Activated CD4-positive, alpha-beta T cell treated with anti-CD3 and anti-CD28 coated beads, Interleukin-2, Interleukin-6, amounts not matched to agents 100 ng/mL and 50 ng/mL, durations not matched to agents 16 hours and 8 hours (primary cell): Measurements from ENCODE around the gene OXT.
"Not testable (repeated sequence)": the region's sequence is repeated elsewhere in the genome, so short reads cannot be mapped to it uniquely, and the experiment has no call there.

ENCODE experiments used
- DNase-seq: peaks from one replicate; pipeline ENCODE4 v3.0.0-alpha.2; 2020

OXT gene

DNA sequence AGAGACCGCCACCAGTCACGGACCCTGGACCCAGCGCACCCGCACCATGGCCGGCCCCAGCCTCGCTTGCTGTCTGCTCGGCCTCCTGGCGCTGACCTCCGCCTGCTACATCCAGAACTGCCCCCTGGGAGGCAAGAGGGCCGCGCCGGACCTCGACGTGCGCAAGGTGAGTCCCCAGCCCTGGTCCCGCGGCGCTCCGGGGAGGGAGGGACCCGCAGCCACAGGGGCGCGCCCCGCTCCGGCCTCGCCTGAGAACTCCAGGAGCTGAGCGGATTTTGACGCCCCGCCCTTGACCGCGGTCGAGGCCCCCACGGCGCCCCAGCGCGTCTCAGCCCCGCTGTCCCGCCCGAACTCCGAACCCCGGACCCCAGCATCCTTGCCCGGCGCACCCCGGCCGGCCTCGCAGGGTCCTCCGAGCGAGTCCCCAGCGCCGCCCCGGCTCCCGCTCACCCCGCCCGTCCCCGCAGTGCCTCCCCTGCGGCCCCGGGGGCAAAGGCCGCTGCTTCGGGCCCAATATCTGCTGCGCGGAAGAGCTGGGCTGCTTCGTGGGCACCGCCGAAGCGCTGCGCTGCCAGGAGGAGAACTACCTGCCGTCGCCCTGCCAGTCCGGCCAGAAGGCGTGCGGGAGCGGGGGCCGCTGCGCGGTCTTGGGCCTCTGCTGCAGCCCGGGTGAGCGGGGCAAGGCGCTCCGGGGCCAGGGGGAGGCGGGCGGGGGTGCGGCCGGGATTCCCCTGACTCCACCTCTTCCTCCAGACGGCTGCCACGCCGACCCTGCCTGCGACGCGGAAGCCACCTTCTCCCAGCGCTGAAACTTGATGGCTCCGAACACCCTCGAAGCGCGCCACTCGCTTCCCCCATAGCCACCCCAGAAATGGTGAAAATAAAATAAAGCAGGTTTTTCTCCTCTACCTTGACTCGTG is at the start of gene OXT:
Gene OXT, plus strand, starts transcription at position 11 of the 920 bp plus-strand sequence. Its CDS starts 36 bp downstream, at position 47.
- DNase-seq, result peak; percentile 62

- DNase-seq, result no peak
Measured at GRCh38 chr20:3021777-3022176, 49.6 kb upstream of the OXT start.

DNA sequence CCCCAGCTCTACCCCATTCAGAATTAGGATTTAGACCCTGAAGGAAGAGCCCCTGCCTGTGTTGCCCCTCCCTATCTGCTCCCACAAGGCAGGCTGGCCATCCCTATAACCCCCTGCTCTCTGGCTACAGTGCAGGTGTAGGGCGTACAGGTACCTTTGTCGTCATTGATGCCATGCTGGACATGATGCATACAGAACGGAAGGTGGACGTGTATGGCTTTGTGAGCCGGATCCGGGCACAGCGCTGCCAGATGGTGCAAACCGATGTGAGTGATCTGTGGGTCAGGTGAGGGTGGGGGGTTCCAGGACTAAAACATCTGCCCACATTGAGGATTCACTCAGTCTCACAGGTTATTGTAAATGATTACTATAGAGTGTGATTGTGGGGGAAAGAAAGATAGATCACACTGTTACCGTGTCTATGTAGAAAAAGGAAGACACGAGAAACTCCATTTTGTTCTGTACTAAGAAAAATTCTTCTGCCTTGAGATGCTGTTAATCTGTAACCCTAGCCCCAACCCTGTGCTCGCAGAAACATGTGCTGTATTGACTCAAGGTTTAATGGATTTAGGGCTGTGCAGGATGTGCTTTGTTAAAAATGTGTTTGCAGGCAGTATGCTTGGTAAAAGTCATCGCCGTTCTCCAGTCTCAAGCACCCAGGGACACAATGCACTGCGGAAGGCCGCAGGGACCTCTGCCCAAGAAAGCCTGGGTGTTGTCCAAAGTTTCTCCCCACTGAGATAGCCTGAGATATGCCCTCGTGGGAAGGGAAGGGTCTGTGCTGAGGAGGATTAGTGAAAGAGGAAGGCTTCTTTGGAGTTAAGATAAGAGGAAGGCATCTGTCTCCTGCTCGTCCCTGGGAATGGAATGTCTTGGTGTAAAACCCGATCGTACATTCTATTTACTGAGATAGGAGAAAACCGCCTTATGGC is 48.6 kb upstream of the OXT start:
- DNase-seq, result not testable (repeated sequence)

GRCh38 chr20:3027987-3028386 is 43.4 kb upstream of the OXT start:
- no peak for DNase-seq

DNA sequence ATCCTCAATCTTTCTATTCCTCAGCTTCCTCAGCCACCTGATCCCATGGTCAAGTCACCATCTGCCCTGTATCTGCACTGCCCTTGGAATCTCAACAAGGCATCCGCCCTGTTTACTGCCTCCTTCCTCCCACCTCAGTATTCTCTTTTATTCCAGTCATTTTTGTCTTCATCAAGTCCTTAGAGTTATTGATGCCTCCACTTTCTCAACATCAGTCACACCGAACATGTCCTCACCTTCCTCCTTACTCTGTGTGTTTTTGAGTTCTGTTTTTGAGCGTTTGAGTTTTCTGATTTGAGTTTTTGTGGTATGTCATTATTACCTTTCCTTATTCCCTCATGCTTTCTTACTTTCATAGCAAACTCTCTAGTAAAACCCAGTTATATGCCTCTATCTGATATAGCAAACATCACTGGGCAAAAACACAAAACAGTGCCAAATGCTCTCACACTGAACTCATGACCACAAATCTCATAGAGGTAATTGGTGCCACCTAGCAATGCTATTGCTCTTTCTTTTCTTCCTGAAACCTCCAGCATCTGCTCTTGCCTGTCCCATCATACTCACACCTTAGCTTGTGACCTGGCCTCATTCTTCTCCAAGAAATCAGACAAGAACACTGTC is 39.8 kb upstream of the OXT start:
- no peak for DNase-seq

DNA sequence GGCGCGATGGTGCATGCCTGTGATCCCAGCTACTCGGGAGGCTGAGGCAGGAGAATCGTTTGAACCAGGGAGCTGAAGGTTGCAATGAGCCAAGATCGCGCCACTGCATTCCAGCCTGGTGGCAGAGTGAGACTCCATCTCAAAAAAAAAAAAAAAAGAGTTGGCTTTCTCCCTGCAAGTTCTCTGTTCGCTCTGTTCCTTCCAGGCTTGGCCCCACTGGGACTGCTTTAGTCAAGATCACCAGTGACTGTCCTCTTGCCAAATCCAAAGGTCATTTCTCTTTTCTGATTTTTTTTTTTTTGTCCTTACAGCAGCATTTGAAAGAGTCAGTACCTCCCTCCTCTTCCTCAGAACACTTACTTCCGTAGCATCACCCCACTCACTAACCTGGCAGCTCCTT is 38.8 kb upstream of the OXT start:
- DNase-seq, result no peak

DNA sequence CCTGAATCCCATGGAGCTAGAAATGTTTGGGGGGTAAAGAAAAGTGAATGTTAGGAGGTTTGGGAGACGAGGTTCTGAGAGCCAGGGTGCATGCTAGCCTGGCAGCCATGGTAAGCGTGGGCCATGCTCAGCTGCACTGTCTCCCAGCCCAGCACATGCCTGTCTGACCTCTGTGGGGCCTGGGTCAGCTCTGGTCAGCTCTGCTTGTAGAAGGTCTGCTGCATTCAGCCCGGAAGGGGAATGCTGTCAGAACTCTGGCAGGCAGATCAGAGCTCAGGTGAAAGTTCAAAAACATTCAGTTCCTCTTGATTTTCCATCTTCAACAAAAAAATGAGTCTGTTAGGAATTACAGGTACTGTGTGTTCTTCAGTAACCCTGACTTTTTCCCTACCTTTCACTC is 33.8 kb upstream of the OXT start:
- no peak for DNase-seq

- no peak for DNase-seq
Measured at GRCh38 chr20:3038454-3038853, 33.0 kb upstream of the OXT start.

DNA sequence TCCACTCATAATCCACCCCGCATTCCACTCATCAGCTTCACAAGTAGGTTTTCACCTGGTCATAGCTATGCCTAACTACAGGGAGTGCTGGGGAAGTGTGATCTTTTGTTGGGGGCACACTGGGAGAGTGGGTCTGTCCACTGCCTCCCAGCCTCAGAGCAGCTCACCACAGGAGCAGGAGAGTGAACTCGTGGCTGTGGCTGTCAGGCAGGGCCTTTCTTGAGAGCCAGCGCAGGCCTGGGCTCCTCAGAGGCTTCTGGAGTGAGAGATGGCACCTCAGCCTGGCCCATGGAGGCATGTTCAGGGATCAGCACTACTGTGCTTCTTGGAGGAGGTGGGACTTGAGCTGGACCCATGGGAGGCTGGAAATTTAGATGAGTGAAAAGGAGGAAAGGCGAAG is 32.0 kb upstream of the OXT start:
- no peak for DNase-seq

- DNase-seq, result no peak
Measured at GRCh38 chr20:3040086-3040485, 31.3 kb upstream of the OXT start.

DNA sequence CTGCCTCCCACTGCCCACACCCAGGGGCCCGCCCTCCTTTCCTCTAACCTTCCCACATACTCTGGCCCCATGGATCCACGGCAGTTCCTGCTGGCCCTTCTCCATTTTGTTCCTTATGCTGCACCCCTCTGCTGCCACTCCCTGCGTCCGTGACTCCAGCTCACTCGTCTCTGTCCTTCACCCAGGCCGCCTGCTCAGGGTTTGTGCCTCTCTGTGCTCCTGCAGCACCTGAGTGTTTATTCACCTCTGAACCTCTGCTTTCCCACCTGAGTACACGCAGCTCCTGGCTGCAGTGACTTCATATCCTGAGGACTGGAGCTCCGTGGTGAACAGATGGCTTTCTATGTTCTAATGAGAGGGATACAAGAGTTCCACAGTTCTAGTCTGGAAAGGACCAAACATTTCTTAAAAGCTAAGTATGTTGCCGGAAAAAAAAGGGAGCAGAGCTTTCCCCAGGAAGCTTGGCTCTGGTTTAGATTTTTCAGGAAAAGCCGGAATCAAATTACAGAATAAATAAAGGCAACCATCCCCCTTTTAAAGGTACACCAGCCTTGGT is 29.5 kb upstream of the OXT start:
- no peak for DNase-seq

DNA sequence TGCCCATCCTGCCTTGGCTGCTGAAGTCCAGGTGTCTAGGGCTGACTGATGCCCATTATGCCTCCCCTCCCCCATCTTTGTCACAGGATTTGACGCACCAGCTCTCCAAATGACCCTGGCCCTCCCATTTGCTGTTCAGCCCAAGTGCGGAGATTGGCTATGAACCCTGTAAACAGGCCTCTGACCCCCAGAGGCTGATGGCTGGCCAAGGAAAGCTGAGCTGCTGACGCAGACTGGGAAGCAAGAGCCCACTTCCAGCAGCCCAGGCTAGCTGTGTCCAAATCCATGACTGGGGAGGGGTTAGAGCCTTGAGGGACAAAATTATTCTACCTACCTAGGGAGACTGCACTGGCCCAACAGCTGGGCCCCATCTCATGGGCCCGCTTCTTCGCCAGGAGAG is 28.8 kb upstream of the OXT start:
- no peak for DNase-seq

GRCh38 chr20:3043322-3043721 is 28.1 kb upstream of the OXT start, which contains the start of gene GNRH2:
Gene GNRH2, plus strand, starts transcription at chr20:3043622. Its CDS starts 793 bp downstream, at chr20:3044415.
- DNase-seq, result no peak

DNA sequence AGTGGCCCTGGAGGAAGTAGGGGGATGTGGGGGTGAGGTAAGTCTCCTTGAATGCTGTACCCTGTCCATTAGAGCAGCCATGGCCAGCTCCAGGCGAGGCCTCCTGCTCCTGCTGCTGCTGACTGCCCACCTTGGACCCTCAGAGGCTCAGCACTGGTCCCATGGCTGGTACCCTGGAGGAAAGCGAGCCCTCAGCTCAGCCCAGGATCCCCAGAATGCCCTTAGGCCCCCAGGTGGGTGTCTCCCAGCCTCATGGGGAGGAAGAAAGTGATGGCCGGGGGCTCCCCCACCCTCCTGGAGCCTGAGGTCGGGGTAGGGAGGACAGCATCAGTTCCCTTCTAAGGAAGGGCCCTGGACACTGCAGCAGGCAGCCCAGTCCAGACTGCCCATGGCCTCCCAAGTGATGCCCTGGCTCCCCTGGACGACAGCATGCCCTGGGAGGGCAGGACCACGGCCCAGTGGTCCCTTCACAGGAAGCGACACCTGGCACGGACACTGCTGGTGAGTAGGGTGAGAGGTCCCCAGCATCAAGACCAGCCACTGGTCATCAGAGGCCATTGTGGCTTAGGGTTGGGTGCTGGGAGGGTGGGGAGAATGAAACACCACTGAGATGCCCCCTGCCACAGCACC is 27.0 kb upstream of the OXT start:
- DNase-seq, result no peak

GRCh38 chr20:3045042-3045815 is 26.2 kb upstream of the OXT start:
- no peak for DNase-seq

GRCh38 chr20:3045816-3046676 is 25.4 kb upstream of the OXT start, which contains the start of gene MRPS26:
Gene MRPS26, plus strand, starts transcription at chr20:3046052. Its CDS starts 17 bp downstream, at chr20:3046069.
- peak; percentile 93 for DNase-seq

DNA sequence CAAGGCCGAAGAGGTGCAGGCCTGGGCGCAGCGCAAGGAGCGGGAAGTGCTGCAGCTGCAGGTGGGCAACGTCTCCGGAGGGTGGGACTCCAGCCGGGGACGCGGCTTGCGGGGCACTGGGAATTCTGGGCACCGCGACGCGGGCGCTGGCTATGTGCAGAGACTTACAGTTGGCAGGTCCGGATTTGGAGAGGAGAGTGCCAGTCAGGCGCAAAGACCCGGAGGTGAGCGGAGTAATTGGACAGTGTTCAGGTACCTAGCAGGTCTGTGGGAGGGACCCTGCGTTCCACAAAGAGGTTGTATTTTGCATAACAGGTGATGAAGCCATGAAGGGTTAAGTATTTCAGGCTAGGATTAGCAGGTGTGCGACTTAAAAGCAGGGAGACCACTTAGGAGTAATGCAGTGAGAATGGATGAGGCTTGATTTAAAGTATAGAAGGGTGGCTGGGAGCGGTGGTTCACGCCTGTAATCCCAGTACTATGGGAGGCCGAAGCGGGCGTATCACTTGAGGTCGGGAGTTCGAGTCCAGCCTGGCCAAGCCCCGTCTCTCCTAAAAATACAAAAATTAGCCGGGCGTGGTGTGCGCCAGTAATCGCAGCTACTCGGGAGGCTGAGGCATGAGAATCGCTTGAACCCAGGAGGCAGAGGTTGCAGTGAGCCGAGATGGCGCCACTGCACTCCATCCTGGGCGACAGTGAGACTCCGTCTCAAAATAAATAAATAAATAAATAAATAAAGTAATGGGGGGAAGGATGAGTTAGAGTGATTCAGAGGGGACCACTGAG is 24.6 kb upstream of the OXT start:
- peak; percentile 28 for DNase-seq

DNA sequence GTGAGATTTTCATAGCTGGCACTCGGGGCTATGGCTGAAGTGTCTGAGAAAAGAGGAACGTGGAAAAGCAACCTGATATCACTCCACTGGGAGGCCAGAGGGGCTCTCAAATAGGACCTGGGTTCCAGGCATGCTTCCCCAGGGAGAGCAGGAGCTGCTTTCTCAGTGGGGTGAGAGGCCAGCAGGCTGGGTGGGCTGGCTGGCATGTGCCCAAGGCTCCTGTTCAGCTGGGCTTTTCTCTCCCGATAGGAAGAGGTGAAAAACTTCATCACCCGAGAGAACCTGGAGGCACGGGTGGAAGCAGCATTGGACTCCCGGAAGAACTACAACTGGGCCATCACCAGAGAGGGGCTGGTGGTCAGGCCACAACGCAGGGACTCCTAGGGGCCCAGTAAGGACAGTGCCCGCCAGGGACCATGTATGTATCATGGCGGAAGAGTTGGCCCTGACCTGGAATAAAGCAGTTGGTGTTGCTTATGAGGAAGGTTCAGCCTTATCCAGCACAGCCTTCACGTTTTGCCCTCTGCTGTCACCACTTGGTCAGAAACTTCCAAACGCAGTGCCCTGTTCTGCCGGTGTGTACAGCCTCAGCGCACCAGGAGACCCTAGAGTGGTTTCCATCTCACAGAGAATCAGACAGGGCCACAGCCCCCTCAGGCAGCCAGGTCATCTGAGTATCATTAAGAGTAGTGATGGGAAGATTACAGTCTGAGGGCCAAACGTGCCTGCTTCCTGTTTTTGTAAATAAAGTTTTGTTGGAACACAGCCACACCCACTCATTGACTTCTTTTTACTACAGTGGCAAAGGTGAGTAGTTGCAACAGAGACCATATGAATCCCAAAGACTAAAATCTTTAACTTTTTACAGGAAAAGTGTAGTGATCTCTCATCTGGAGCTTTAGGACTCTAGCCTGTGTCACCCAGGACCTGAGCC is 23.7 kb upstream of the OXT start:
- DNase-seq, result no peak
